OCI-LY1 (cell line): ENCODE data around the gene HDAC1.
"Not testable (repeated sequence)": the region's sequence is repeated elsewhere in the genome, so short reads cannot be mapped to it uniquely, and the experiment has no call there.

Experiments
- H2AFZ ChIP-seq: fragments of 200-600 bp; sonication (generic), shearing (Covaris generic); 2 replicates; pipeline ENCODE4 v1.6.0; 2014; ENCODE audit warnings: antibody characterized with exemption, mild to moderate bottlenecking, low read length
- H3F3A ChIP-seq: fragments of 200-600 bp; sonication (generic), shearing (Covaris generic); 2 replicates; pipeline ENCODE4 v1.6.0; 2014; ENCODE audit warnings: mild to moderate bottlenecking, antibody characterized with exemption, low read length, moderate library complexity; ENCODE audit not compliant: insufficient read depth
- H3K27ac ChIP-seq: fragments of 200-600 bp; sonication (generic); 2 replicates; pipeline ENCODE4 v1.5.1; 2014; ENCODE audit warnings: low read length, mixed run types, mild to moderate bottlenecking, low read depth; ENCODE audit not compliant: poor library complexity, severe bottlenecking
- H3K27me3 ChIP-seq: fragments of 200-600 bp; sonication (generic); 2 replicates; pipeline ENCODE4 v1.6.0; 2014; ENCODE audit warnings: antibody characterized with exemption, mild to moderate bottlenecking, low read length, moderate library complexity; ENCODE audit not compliant: insufficient read depth
- H3K36me3 ChIP-seq: fragments of 200-600 bp; sonication (generic); 2 replicates; pipeline ENCODE4 v1.6.1; 2014; ENCODE audit warnings: mild to moderate bottlenecking, antibody characterized with exemption, low read length, moderate library complexity, mixed read lengths; ENCODE audit not compliant: insufficient read depth
- H3K4me1 ChIP-seq: fragments of 200-600 bp; sonication (generic); 2 replicates; pipeline ENCODE4 v1.5.1; 2014; ENCODE audit warnings: mild to moderate bottlenecking, low read length, moderate library complexity; ENCODE audit not compliant: insufficient read depth, severe bottlenecking
- H3K4me2 ChIP-seq: fragments of 200-600 bp; sonication (generic), shearing (Covaris generic); 2 replicates; pipeline ENCODE4 v1.6.1; 2014; ENCODE audit warnings: low read length
- H3K4me3 ChIP-seq: fragments of 200-600 bp; sonication (generic); 2 replicates; pipeline ENCODE4 v1.5.1; 2014; ENCODE audit warnings: low read length, low read depth, mild to moderate bottlenecking, mixed read lengths; ENCODE audit not compliant: poor library complexity, severe bottlenecking
- H3K79me2 ChIP-seq: fragments of 200-600 bp; shearing (Covaris generic); 2 replicates; pipeline ENCODE4 v1.6.1; 2016; ENCODE audit warnings: mixed run types, low read length, mixed read lengths; ENCODE audit not compliant: insufficient read depth
- H3K9ac ChIP-seq: fragments of 200-600 bp; sonication (generic), shearing (Covaris generic); 2 replicates; pipeline ENCODE4 v1.6.1; 2014; ENCODE audit warnings: mild to moderate bottlenecking, low read length, mixed read lengths
- H3K9me2 ChIP-seq: fragments of 200-600 bp; sonication (generic), shearing (Covaris generic); 2 replicates; pipeline ENCODE4 v1.6.1; 2014; ENCODE audit warnings: low read depth, mild to moderate bottlenecking, low read length, mixed read lengths
- H3K9me3 ChIP-seq: fragments of 200-600 bp; shearing (Covaris generic); 2 replicates; pipeline ENCODE4 v1.6.1; 2014; ENCODE audit warnings: low read length, mixed read lengths
- H4K20me1 ChIP-seq: fragments of 200-600 bp; sonication (generic), shearing (Covaris generic); 2 replicates; pipeline ENCODE4 v1.6.0; 2016; ENCODE audit warnings: mild to moderate bottlenecking, low read length; ENCODE audit not compliant: insufficient read depth
- EZH2 ChIP-seq: fragments of 200-600 bp; sonication (generic), shearing (Covaris generic); IDR thresholded peaks from 2 replicates; pipeline ENCODE4 v1.8.0; 2017; ENCODE audit warnings: borderline replicate concordance, mixed run types, mild to moderate bottlenecking, antibody characterized with exemption, low read length, moderate library complexity, mixed read lengths
- TF ChIP-seq, protein P1 (sequence below): fragments of 200-600 bp; sonication (generic), shearing (Covaris generic); IDR thresholded peaks from 2 replicates; pipeline ENCODE4 v1.5.1; 2017; ENCODE audit warnings: mild to moderate bottlenecking, antibody characterized with exemption, low read length, moderate library complexity, mixed read lengths

Gene HDAC1

DNA sequence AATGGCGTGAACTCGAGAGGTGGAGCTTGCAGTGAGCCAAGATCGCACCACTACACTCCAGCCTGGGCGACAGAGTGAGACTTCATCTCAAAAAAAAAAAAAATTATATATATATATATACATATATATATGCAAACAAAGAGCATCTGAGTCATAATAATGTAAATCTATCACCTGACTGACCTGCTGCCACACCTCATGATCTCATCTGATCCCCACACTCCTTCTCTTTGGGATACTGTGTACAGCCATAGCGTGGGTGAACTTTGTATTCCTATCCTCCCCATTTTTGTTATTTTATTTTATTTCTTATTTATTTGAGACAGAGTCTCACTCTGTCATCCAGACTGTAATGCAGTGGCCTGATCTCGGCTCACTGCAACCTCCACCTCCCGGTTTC lies 2.6 kb upstream of the HDAC1 start:
- Histone ChIP-seq H3K4me1 (peaks cover 31% of the 10 kb centered on the region), H3K27me3 (no peaks in the 10 kb centered on the region), H4K20me1 (no peaks in the 10 kb centered on the region), H3K36me3 (peaks cover 30% of the 10 kb centered on the region), H3K9ac (no peak overlapping the region), H3K9me2 (no peaks in the 10 kb centered on the region), H3K27ac (peak overlapping the region; percentile 90), H3F3A (peaks cover 8% of the 10 kb centered on the region), H2AFZ (no peak overlapping the region), H3K79me2 (peaks cover 22% of the 10 kb centered on the region), H3K9me3 (no peaks in the 10 kb centered on the region), H3K4me2 (no peak overlapping the region), H3K4me3 (no peak overlapping the region)
- TF ChIP-seq, protein P1, sequence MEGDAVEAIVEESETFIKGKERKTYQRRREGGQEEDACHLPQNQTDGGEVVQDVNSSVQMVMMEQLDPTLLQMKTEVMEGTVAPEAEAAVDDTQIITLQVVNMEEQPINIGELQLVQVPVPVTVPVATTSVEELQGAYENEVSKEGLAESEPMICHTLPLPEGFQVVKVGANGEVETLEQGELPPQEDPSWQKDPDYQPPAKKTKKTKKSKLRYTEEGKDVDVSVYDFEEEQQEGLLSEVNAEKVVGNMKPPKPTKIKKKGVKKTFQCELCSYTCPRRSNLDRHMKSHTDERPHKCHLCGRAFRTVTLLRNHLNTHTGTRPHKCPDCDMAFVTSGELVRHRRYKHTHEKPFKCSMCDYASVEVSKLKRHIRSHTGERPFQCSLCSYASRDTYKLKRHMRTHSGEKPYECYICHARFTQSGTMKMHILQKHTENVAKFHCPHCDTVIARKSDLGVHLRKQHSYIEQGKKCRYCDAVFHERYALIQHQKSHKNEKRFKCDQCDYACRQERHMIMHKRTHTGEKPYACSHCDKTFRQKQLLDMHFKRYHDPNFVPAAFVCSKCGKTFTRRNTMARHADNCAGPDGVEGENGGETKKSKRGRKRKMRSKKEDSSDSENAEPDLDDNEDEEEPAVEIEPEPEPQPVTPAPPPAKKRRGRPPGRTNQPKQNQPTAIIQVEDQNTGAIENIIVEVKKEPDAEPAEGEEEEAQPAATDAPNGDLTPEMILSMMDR, result no peak
- TF ChIP-seq EZH2, result no peak

DNA sequence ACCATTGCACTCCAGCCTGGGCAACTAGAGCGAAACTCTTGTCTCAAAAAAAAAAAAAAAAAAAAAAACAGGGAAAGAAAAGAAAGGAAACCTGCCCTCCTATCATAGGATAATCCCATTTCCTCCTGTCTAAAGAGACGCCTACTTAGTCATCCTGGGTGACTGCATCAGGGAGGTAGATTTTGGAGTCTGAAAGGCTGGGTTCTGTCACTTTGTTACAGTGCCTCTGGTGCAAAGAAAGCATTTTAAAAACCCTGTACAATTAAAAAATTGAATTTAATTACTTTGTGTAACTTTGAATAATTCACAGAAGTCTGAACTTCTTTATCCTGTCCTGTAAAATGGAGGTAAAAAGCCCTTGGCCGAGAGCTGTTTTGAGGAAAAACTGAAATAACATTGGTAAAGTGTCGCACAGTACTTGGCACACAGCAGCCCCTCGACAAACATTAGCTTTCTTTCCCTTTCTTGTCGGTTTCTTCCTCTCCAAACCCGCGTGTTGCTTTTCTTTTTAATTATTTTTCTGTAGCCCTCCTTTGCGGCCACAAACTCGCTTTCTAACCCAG lies 657 bp upstream of the HDAC1 start:
- H3K27me3 ChIP-seq, result no peaks in the 10 kb centered on the region
- H3K4me3 ChIP-seq, result peak overlapping the region; percentile 94
- peaks cover 8% of the 10 kb centered on the region for H3F3A ChIP-seq
- no peaks in the 10 kb centered on the region for H3K9me2 ChIP-seq
- no peaks in the 10 kb centered on the region for H3K9me3 ChIP-seq
- H3K79me2 ChIP-seq, result peaks cover 41% of the 10 kb centered on the region
- H3K36me3 ChIP-seq, result peaks cover 37% of the 10 kb centered on the region
- peak overlapping the region; percentile 77 for H3K4me2 ChIP-seq
- peaks cover 50% of the 10 kb centered on the region for H3K4me1 ChIP-seq
- H3K27ac ChIP-seq, result peak overlapping the region; percentile 90
- no peaks in the 10 kb centered on the region for H4K20me1 ChIP-seq
- H2AFZ ChIP-seq, result no peak overlapping the region
- no peak for TF ChIP-seq EZH2
- TF ChIP-seq, protein P1, result no peak
- H3K9ac ChIP-seq, result peak overlapping the region; percentile 79

DNA sequence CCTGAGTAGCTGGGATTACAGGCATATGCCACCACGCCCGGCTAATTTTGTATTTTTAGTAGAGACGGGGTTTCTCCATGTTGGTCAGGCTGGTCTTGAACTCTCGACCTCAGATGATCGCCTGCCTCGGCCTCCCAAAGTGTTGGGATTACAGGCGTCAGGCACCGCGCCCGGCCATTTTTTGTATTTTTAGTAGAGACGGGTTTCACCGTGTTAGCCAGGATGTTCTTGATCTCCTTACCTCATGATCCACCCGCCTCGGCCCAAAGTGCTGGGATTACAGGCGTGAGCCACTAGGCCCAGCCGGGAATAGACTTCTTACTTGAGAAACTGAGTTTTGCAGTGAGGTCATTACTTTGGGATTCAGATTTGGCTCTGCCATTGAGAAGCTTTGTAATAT lies 6.3 kb downstream of the HDAC1 start:
- H3K4me1 ChIP-seq, result peaks cover 47% of the 10 kb centered on the region
- H3F3A ChIP-seq, H3K9ac ChIP-seq, H3K4me3 ChIP-seq, H3K9me2 ChIP-seq, H3K9me3 ChIP-seq, H2AFZ ChIP-seq, H3K27ac ChIP-seq, H3K27me3 ChIP-seq, H3K4me2 ChIP-seq, H4K20me1 ChIP-seq: not testable (repeated sequence)
- peaks cover 88% of the 10 kb centered on the region for H3K36me3 ChIP-seq
- H3K79me2 ChIP-seq, result peaks cover 88% of the 10 kb centered on the region

DNA sequence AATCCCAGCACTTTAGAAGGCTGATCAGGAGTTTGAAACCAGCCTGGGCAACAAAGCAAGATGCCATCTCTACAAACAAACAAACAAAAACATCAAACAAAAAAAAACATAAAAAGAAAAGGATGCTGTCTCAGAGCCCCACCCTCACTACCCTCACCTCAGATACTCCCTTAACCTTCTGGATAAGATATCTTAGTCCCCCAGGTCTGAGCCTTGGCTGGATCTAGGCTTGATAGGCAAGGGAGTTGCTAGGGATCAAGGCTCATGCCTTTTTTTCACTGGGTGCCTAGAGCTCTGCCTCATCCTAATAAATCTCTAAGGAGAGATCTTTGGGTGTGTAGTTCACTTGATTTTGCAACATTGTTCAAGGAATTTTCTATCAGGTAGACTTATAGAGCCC lies 7.4 kb downstream of the HDAC1 start:
- TF ChIP-seq, protein P1, result no peak
- TF ChIP-seq EZH2, result no peak
- Histone ChIP-seq H2AFZ (no peak overlapping the region), H3K27me3 (no peaks in the 10 kb centered on the region), H3K27ac (no peak overlapping the region), H3K4me3 (no peak overlapping the region), H3K9me3 (no peaks in the 10 kb centered on the region; the same call in 1 of the 2 replicates), H4K20me1 (peaks cover 3% of the 10 kb centered on the region; the same call in 1 of the 2 replicates), H3K4me1 (peaks cover 37% of the 10 kb centered on the region), H3K36me3 (peaks cover 90% of the 10 kb centered on the region), H3F3A (no peaks in the 10 kb centered on the region), H3K4me2 (no peak overlapping the region), H3K79me2 (peaks cover 89% of the 10 kb centered on the region), H3K9ac (no peak overlapping the region), H3K9me2 (no peaks in the 10 kb centered on the region)
